GM23338 (cell line): ENCODE results near the gene CDH4. TPM values are rescaled to one million over a fixed set of nuclear protein-coding genes. Genes with fewer than 3 reads are reported as not detected.

Experiments
- ATAC-seq: fragments of 200-7000 bp; cut with Tn5 transposase; 3 replicates; pipeline ENCODE4 v1.9.1; 2020
- DNase-seq: peaks from one replicate; pipeline ENCODE4 v3.0.0-alpha.2; 2015; ENCODE audit warnings: low spot score
- H2AFZ ChIP-seq: fragments of 200-600 bp; sonication (generic); 2 replicates; pipeline ENCODE4 v1.8.0; 2016; ENCODE audit warnings: antibody characterized with exemption, mild to moderate bottlenecking, moderate library complexity
- H3F3A ChIP-seq: fragments of 200-600 bp; sonication (generic); replicated peaks from 2 replicates; pipeline ENCODE4 v1.8.0; 2017; ENCODE audit warnings: antibody characterized with exemption, mixed run types, low read depth
- H3K27ac ChIP-seq: fragments of 200-600 bp; sonication (generic); 2 replicates; pipeline ENCODE4 v1.6.1; 2016; ENCODE audit warnings: low read depth
- H3K27me3 ChIP-seq: fragments of 200-600 bp; sonication (generic); 2 replicates; pipeline ENCODE4 v1.8.0; 2016; ENCODE audit warnings: mild to moderate bottlenecking, mixed run types, moderate library complexity; ENCODE audit not compliant: insufficient read depth
- H3K36me3 ChIP-seq: fragments of 200-600 bp; sonication (generic); 2 replicates; pipeline ENCODE4 v1.8.0; 2016; ENCODE audit warnings: mild to moderate bottlenecking; ENCODE audit not compliant: insufficient read depth
- H3K4me1 ChIP-seq: fragments of 200-600 bp; sonication (generic); 2 replicates; pipeline ENCODE4 v1.8.0; 2016; ENCODE audit warnings: mild to moderate bottlenecking, moderate library complexity; ENCODE audit not compliant: insufficient read depth
- H3K4me2 ChIP-seq: fragments of 200-600 bp; sonication (generic); 2 replicates; pipeline ENCODE4 v1.7.1; 2017; ENCODE audit warnings: mixed run types
- H3K4me3 ChIP-seq: fragments of 200-600 bp; sonication (generic); 2 replicates; pipeline ENCODE4 v1.6.1; 2016; ENCODE audit warnings: mixed run types
- H3K79me2 ChIP-seq: fragments of 200-600 bp; sonication (generic); replicated peaks from 2 replicates; pipeline ENCODE4 v1.8.0; 2017; ENCODE audit warnings: mild to moderate bottlenecking; ENCODE audit not compliant: insufficient read depth
- H3K9me2 ChIP-seq: fragments of 200-600 bp; sonication (generic); 2 replicates; pipeline ENCODE4 v1.8.0; 2017; ENCODE audit not compliant: insufficient read depth
- H4K20me1 ChIP-seq: fragments of 200-600 bp; sonication (generic); replicated peaks from 2 replicates; pipeline ENCODE4 v1.8.0; 2017; ENCODE audit warnings: mild to moderate bottlenecking; ENCODE audit not compliant: insufficient read depth
- H3K27ac Mint-ChIP-seq: 2 replicates; pipeline ENCODE4 v1.8.0; 2020; ENCODE audit warnings: inconsistent platforms, mild to moderate bottlenecking, moderate library complexity, mixed read lengths
- H3K27me3 Mint-ChIP-seq: 3 replicates; pipeline ENCODE4 v1.8.0; 2022; ENCODE audit warnings: low read depth, mild to moderate bottlenecking, moderate library complexity, mixed read lengths, inconsistent platforms; ENCODE audit not compliant: insufficient read depth, poor library complexity
- H3K36me3 Mint-ChIP-seq: 3 replicates; pipeline ENCODE4 v1.8.0; 2021; ENCODE audit warnings: low read depth, mild to moderate bottlenecking, inconsistent platforms, moderate library complexity, mixed read lengths
- H3K4me1 Mint-ChIP-seq: 3 replicates; pipeline ENCODE4 v1.8.0; 2020; ENCODE audit warnings: mild to moderate bottlenecking, inconsistent platforms, mixed read lengths
- H3K4me3 Mint-ChIP-seq: 3 replicates; pipeline ENCODE4 v1.8.0; 2021; ENCODE audit warnings: moderate library complexity, mild to moderate bottlenecking, inconsistent platforms, mixed read lengths
- H3K9me3 Mint-ChIP-seq: 3 replicates; pipeline ENCODE4 v1.8.0; 2020; ENCODE audit warnings: moderate library complexity, mild to moderate bottlenecking, inconsistent platforms, mixed read lengths
- CREB1 ChIP-seq: fragments of 250-450 bp; sonication (Bioruptor Pico); IDR thresholded peaks from 2 replicates; pipeline ENCODE4 v1.5.0; 2020; ENCODE audit warnings: low read depth, mild to moderate bottlenecking, moderate library complexity
- EZH2 ChIP-seq: fragments of 200-600 bp; sonication (generic); IDR thresholded peaks from one replicate; pipeline ENCODE4 v1.8.0; 2017; ENCODE audit warnings: antibody characterized with exemption, mild to moderate bottlenecking, low read depth; ENCODE audit not compliant: unreplicated experiment
- EZH2phosphoT487 ChIP-seq: fragments of 200-600 bp; sonication (generic); IDR thresholded peaks from one replicate; pipeline ENCODE4 v1.8.1; 2018; ENCODE audit warnings: antibody characterized with exemption; ENCODE audit not compliant: unreplicated experiment
- JUNB ChIP-seq: IDR thresholded peaks from one replicate; pipeline ENCODE4 v1.6.1; 2016; ENCODE audit warnings: antibody characterized with exemption; ENCODE audit not compliant: unreplicated experiment
- NANOG ChIP-seq: IDR thresholded peaks from 2 replicates; pipeline ENCODE4 v1.6.1; 2016; ENCODE audit warnings: antibody characterized with exemption, borderline replicate concordance
- POLR2AphosphoS5 ChIP-seq: IDR thresholded peaks from 2 replicates; pipeline ENCODE4 v1.6.1; 2016; ENCODE audit warnings: antibody characterized with exemption, low read depth
- STAT1 ChIP-seq: IDR thresholded peaks from one replicate; pipeline ENCODE4 v1.6.1; 2016; ENCODE audit warnings: antibody characterized with exemption; ENCODE audit not compliant: unreplicated experiment
- ZNF114 ChIP-seq: fragments of 250-450 bp; sonication (Bioruptor Pico); IDR thresholded peaks from 2 replicates; pipeline ENCODE4 v1.5.0; 2020; ENCODE audit warnings: mild to moderate bottlenecking, moderate library complexity
- ZNF331 ChIP-seq: fragments of 250-450 bp; sonication (Bioruptor Pico); IDR thresholded peaks from 2 replicates; pipeline ENCODE4 v1.5.0; 2020; ENCODE audit warnings: low read depth, mild to moderate bottlenecking, moderate library complexity
- polyA plus RNA-seq: library from polyadenylated mRNA; unstranded; fragments of >200 nt; fragmentation: Nextera tagmentation; extraction: Ambion mirVana; gene quantifications from 2 replicates; pipeline ENCODE4 v1.2.1, GENCODE V29; 2016
- total RNA-seq: library from RNA; depleted of rRNA; stranded (reverse); fragments of >200 nt; shearing (Covaris generic); gene quantifications from 2 replicates; pipeline ENCODE4 v1.2.3, GENCODE V29; 2014
- TF ChIP-seq, protein P1 (sequence below), 2 experiments: fragments of 200-600 bp in 1 of 2; sonication (generic) in 1 of 2; conservative IDR thresholded peaks; 2 replicates each; pipeline versions ENCODE4 v1.5.1 to v1.6.1; 2016 to 2017; ENCODE audit warnings: antibody characterized with exemption in 2 of 2, low read depth in 2 of 2, mild to moderate bottlenecking in 2 of 2, moderate library complexity in 1 of 2
- TF ChIP-seq, protein P2 (sequence below): IDR thresholded peaks from 2 replicates; pipeline ENCODE4 v1.6.1; 2016; ENCODE audit warnings: antibody characterized with exemption
- TF ChIP-seq, protein P3 (sequence below): IDR thresholded peaks from one replicate; pipeline ENCODE4 v1.6.1; 2018; ENCODE audit warnings: antibody characterized with exemption; ENCODE audit not compliant: unreplicated experiment

CDH4 gene
- total and polyA plus RNA-seq, 2 experiments from 2014 or later = 1.2 to 4.2 TPM

DNA sequence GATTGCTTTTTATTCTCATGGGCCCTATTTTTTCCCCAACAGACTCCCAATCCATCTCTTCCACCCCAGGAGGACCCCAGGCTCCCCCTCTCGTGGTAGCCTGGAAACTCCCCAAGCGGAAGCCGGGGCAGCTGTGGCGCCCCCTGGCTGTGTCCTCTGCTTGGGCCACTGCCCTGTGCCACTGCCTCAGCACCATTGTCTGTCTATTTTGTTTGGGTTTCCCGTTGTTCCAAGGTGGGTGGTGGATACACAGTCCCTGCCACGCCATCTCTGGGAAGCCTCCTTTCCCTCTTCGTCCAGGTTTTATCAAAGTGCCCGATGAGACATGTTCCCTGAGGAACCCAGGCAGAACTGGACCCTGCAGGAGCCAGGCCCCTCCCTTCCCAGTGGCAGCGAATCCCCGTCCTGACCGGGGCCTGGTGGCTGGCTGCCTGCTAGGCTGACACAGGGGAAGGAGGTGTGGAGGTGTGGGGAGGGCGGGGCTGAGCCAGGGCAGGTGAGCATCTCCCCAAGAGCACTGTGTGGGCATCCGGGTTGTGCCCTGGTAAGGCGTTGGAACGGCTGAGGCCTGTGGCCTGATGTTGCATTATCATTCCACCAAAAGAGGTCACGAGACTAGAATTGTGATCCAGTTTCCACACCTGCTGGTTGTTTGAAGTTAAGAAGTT is 228.2 kb downstream of the CDH4 start (continued):
- TF ChIP-seq, protein P1, sequence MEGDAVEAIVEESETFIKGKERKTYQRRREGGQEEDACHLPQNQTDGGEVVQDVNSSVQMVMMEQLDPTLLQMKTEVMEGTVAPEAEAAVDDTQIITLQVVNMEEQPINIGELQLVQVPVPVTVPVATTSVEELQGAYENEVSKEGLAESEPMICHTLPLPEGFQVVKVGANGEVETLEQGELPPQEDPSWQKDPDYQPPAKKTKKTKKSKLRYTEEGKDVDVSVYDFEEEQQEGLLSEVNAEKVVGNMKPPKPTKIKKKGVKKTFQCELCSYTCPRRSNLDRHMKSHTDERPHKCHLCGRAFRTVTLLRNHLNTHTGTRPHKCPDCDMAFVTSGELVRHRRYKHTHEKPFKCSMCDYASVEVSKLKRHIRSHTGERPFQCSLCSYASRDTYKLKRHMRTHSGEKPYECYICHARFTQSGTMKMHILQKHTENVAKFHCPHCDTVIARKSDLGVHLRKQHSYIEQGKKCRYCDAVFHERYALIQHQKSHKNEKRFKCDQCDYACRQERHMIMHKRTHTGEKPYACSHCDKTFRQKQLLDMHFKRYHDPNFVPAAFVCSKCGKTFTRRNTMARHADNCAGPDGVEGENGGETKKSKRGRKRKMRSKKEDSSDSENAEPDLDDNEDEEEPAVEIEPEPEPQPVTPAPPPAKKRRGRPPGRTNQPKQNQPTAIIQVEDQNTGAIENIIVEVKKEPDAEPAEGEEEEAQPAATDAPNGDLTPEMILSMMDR (conservative IDR thresholded peaks at IDR 0.05; ENCODE audit: low read depth in 2 of 2) = peak; percentile 68 to 73

DNA sequence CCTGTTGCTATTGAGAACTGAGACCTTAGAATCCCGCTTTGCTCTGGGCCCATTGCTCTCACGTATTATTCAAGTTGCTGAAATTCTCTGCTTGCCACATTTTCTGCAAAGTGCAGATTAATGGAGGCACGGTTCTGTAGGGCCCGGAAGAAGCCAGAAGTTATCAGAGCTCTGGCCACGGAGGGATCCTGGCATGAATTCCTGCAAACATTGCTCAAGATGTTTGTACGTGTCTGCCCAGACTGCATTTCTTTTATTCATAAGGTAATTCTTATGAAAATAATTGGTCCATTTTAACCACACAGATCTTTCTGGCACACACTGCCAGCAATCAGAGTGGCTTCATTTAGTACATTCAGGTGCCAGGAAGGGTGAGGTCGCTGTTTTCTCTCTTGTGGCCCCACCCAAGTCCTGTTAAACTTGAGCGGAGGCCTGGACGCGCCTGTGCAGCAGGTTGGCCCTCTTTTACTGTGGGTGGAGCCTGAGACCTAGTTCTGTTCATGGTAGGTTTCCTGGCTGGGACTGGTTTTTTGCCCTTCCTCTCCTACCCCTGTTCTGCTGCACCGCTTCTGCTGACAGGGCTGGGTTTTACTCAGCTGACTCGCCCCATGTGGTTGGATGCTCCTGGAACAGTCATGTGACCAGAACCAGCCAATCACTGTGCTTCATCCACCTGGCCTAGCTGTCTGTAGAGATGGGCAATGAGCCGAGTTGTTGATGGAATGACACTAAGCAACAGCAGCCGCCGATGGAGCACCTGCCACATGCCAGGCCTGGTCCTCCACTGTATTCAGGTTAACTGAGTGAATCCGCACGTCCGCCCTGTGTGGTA is 230.2 kb downstream of the CDH4 start:
- Mint-ChIP-seq H3K9me3 (peaks cover 13% of the 10 kb centered on the region), H3K4me1 (peaks cover 5% of the 10 kb centered on the region), H3K27ac (no peak overlapping the region), H3K36me3 (peaks cover 9% of the 10 kb centered on the region; the same call in 2 of the 3 replicates), H3K4me3 (no peak overlapping the region), H3K27me3 (peaks cover 7% of the 10 kb centered on the region)
- no peaks in the 10 kb centered on the region for H3K79me2 ChIP-seq
- H3K4me1 ChIP-seq = no peaks in the 10 kb centered on the region
- no peak overlapping the region for H3K27ac ChIP-seq
- no peak overlapping the region for H3K4me3 ChIP-seq
- H3K27me3 ChIP-seq = no peaks in the 10 kb centered on the region
- ATAC-seq (no peak), DNase-seq (no peak)
- H3K4me2 ChIP-seq = no peak overlapping the region
- no peak overlapping the region for H2AFZ ChIP-seq
- H3K36me3 ChIP-seq = no peaks in the 10 kb centered on the region
- no peaks in the 10 kb centered on the region for H3F3A ChIP-seq
- no peaks in the 10 kb centered on the region for H4K20me1 ChIP-seq
- no peaks in the 10 kb centered on the region for H3K9me2 ChIP-seq
- TF ChIP-seq POLR2AphosphoS5 = no peak
- TF ChIP-seq CREB1 = no peak
- no peak for TF ChIP-seq ZNF331
- TF ChIP-seq EZH2 = no peak
- no peak for TF ChIP-seq JUNB
- TF ChIP-seq, protein P1 (conservative IDR thresholded peaks at IDR 0.05; ENCODE audit: low read depth in 2 of 2) = no peak
- TF ChIP-seq NANOG = no peak
- no peak for TF ChIP-seq EZH2phosphoT487
- TF ChIP-seq ZNF114 (CRISPR knock-in tag) = no peak
- TF ChIP-seq, protein P2, sequence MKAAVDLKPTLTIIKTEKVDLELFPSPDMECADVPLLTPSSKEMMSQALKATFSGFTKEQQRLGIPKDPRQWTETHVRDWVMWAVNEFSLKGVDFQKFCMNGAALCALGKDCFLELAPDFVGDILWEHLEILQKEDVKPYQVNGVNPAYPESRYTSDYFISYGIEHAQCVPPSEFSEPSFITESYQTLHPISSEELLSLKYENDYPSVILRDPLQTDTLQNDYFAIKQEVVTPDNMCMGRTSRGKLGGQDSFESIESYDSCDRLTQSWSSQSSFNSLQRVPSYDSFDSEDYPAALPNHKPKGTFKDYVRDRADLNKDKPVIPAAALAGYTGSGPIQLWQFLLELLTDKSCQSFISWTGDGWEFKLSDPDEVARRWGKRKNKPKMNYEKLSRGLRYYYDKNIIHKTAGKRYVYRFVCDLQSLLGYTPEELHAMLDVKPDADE = no peak
- no peak for TF ChIP-seq STAT1
- TF ChIP-seq, protein P3, sequence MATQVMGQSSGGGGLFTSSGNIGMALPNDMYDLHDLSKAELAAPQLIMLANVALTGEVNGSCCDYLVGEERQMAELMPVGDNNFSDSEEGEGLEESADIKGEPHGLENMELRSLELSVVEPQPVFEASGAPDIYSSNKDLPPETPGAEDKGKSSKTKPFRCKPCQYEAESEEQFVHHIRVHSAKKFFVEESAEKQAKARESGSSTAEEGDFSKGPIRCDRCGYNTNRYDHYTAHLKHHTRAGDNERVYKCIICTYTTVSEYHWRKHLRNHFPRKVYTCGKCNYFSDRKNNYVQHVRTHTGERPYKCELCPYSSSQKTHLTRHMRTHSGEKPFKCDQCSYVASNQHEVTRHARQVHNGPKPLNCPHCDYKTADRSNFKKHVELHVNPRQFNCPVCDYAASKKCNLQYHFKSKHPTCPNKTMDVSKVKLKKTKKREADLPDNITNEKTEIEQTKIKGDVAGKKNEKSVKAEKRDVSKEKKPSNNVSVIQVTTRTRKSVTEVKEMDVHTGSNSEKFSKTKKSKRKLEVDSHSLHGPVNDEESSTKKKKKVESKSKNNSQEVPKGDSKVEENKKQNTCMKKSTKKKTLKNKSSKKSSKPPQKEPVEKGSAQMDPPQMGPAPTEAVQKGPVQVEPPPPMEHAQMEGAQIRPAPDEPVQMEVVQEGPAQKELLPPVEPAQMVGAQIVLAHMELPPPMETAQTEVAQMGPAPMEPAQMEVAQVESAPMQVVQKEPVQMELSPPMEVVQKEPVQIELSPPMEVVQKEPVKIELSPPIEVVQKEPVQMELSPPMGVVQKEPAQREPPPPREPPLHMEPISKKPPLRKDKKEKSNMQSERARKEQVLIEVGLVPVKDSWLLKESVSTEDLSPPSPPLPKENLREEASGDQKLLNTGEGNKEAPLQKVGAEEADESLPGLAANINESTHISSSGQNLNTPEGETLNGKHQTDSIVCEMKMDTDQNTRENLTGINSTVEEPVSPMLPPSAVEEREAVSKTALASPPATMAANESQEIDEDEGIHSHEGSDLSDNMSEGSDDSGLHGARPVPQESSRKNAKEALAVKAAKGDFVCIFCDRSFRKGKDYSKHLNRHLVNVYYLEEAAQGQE = no peak
